Kidney glomerular epithelial cell (primary cell): ENCODE results near the gene CCDC137.
A peak's percentile ranks its signal among the peaks of the same experiment; 100 is the strongest.

Experiments
- DNase-seq: peaks from one replicate; lab custom pipeline; 2025; lab: John Stamatoyannopoulos, UW

CCDC137 gene

GRCh38 chr17:81701288-81702071, 34.9 kb downstream of the CCDC137 start:
- no peak for DNase-seq

GRCh38 chr17:81702934-81703746, 36.6 kb downstream of the CCDC137 start, which contains the start of gene MRPL12:
TSS of gene MRPL12 (plus strand) at chr17:81703367. CDS start at chr17:81703502, 135 bp downstream.
- DNase-seq = peak; percentile 85

GRCh38 chr17:81703747-81704654, 37.5 kb downstream of the CCDC137 start:
- DNase-seq = no peak

- no peak for DNase-seq
Observed at GRCh38 chr17:81705518-81706231, 39.1 kb downstream of the CCDC137 start.

- DNase-seq = no peak
Observed at GRCh38 chr17:81706232-81706611, 39.7 kb downstream of the CCDC137 start.

- no peak for DNase-seq
Observed at GRCh38 chr17:81706757-81707624, 40.5 kb downstream of the CCDC137 start.

- no peak for DNase-seq
Observed at GRCh38 chr17:81707725-81708646, 41.4 kb downstream of the CCDC137 start.

GRCh38 chr17:81708739-81709185, 42.2 kb downstream of the CCDC137 start:
- DNase-seq = no peak

GRCh38 chr17:81710514-81711308, 44.2 kb downstream of the CCDC137 start:
- DNase-seq = no peak

- DNase-seq = peak; percentile 57
Observed at GRCh38 chr17:81711814-81712467, 45.4 kb downstream of the CCDC137 start, which contains the start of gene SLC25A10. TSS of gene SLC25A10 (plus strand) at chr17:81712284. CDS start at chr17:81712427, 143 bp downstream.

- peak; percentile 11 for DNase-seq
Observed at GRCh38 chr17:81712468-81713003, 46.0 kb downstream of the CCDC137 start.

- no peak for DNase-seq
Observed at GRCh38 chr17:81713004-81713555, 46.5 kb downstream of the CCDC137 start.

GRCh38 chr17:81713556-81714411, 47.2 kb downstream of the CCDC137 start:
- no peak for DNase-seq

GRCh38 chr17:81714412-81715106, 48.0 kb downstream of the CCDC137 start:
- no peak for DNase-seq

- no peak for DNase-seq
Observed at GRCh38 chr17:81715107-81715871, 48.8 kb downstream of the CCDC137 start.
